Neural progenitor cell (in vitro differentiated cells): ENCODE data around the gene PRKCA. TPM values are rescaled to one million over a fixed set of nuclear protein-coding genes. Genes with fewer than 3 reads are reported as not detected.

Experiments used
- DNase-seq: peaks from one replicate; pipeline ENCODE4 v3.0.0-alpha.2; 2016; ENCODE audit warnings: low spot score
- H2AFZ ChIP-seq: fragments of 200-600 bp; sonication (generic); replicated peaks from 2 replicates; pipeline ENCODE4 v1.6.1; 2016; ENCODE audit warnings: antibody characterized with exemption
- H3F3A ChIP-seq: fragments of 200-600 bp; sonication (generic); 2 replicates; pipeline ENCODE4 v1.6.1; 2016; ENCODE audit warnings: antibody characterized with exemption, low read depth
- H3K27ac ChIP-seq: fragments of 200-600 bp; sonication (generic); 2 replicates; pipeline ENCODE4 v1.5.1; 2016; ENCODE audit warnings: mild to moderate bottlenecking
- H3K27me3 ChIP-seq: fragments of 200-600 bp; sonication (generic); 2 replicates; pipeline ENCODE4 v1.6.1; 2016; ENCODE audit warnings: mild to moderate bottlenecking, moderate library complexity
- H3K36me3 ChIP-seq: fragments of 200-600 bp; sonication (generic); 2 replicates; pipeline ENCODE4 v1.5.1; 2016
- H3K4me1 ChIP-seq: fragments of 200-600 bp; sonication (generic); 2 replicates; pipeline ENCODE4 v1.6.1; 2016; ENCODE audit warnings: mixed run types
- H3K4me2 ChIP-seq: fragments of 200-600 bp; sonication (generic); 2 replicates; pipeline ENCODE4 v1.6.1; 2016
- H3K4me3 ChIP-seq: fragments of 200-600 bp; sonication (generic); 2 replicates; pipeline ENCODE4 v1.5.1; 2016
- H3K79me2 ChIP-seq: fragments of 200-600 bp; sonication (generic); 2 replicates; pipeline ENCODE4 v1.6.1; 2016; ENCODE audit warnings: low read depth
- H3K9ac ChIP-seq: fragments of 200-600 bp; sonication (generic); 2 replicates; pipeline ENCODE4 v1.6.1; 2016
- H3K9me3 ChIP-seq: fragments of 200-600 bp; sonication (generic); 2 replicates; pipeline ENCODE4 v1.5.1; 2016; ENCODE audit warnings: low read depth
- H4K20me1 ChIP-seq: fragments of 200-600 bp; sonication (generic); 2 replicates; pipeline ENCODE4 v1.6.1; 2016; ENCODE audit warnings: low read depth
- H3K27ac Mint-ChIP-seq: 3 replicates; pipeline ENCODE4 v1.8.0; 2021; ENCODE audit warnings: mixed read lengths
- H3K27me3 Mint-ChIP-seq: 2 replicates; pipeline ENCODE4 v1.8.0; 2022; ENCODE audit warnings: low read depth, mild to moderate bottlenecking, inconsistent platforms, moderate library complexity, mixed read lengths; ENCODE audit not compliant: insufficient read depth
- H3K36me3 Mint-ChIP-seq: 3 replicates; pipeline ENCODE4 v1.8.0; 2021; ENCODE audit warnings: mixed read lengths
- H3K4me1 Mint-ChIP-seq: 3 replicates; pipeline ENCODE4 v1.8.0; 2021; ENCODE audit warnings: mixed read lengths
- H3K4me3 Mint-ChIP-seq: 3 replicates; pipeline ENCODE4 v1.8.0; 2021; ENCODE audit warnings: mild to moderate bottlenecking, moderate library complexity, mixed read lengths
- H3K9me3 Mint-ChIP-seq: 3 replicates; pipeline ENCODE4 v1.8.0; 2020; ENCODE audit warnings: mixed read lengths
- CTCF ChIP-seq: fragments of 200-600 bp; sonication (generic); IDR thresholded peaks from 2 replicates; pipeline ENCODE4 v1.5.1; 2017; ENCODE audit warnings: antibody characterized with exemption, mild to moderate bottlenecking
- EZH2 ChIP-seq: fragments of 200-600 bp; sonication (generic); IDR thresholded peaks from 2 replicates; pipeline ENCODE4 v1.6.1; 2017; ENCODE audit warnings: antibody characterized with exemption, mild to moderate bottlenecking, moderate library complexity
- EZH2phosphoT487 ChIP-seq: fragments of 200-600 bp; sonication (generic); IDR thresholded peaks from 2 replicates; pipeline ENCODE4 v1.6.1; 2017; ENCODE audit warnings: antibody characterized with exemption
- total RNA-seq: library from RNA; depleted of rRNA; stranded (reverse); fragments of >200 nt; gene quantifications from 2 replicates; pipeline ENCODE4 v1.2.3, GENCODE V29; 2015; ENCODE audit warnings: low replicate concordance

The PRKCA gene
- total RNA-seq, 1 donor from 2014 or later, result 2.1 TPM

DNA sequence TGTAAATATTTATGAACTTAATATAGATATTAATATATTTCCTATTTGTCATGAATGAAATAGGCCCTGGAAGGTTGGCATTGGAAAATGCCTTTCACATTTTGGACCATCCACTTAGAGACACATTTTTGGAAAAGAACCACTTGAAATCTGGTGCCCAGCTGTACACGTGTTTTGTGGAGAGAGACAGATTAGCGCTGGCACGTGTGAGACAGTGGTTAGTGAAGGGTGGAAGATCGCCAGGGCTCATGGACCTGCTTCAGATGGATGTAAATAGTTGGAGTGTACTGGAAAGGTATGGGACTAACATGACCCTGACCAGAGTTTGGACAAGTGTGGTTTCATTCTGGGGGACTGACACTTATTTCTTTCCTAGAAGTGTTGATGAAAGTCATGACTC, 222.9 kb downstream of the PRKCA start:
- H3K79me2 ChIP-seq, result no peaks in the 10 kb centered on the region
- H2AFZ ChIP-seq, result no peak overlapping the region
- H3K27ac ChIP-seq, result no peak overlapping the region
- H3K9me3 Mint-ChIP-seq, result peaks cover 2% of the 10 kb centered on the region
- no peak overlapping the region for H3K4me3 ChIP-seq
- H4K20me1 ChIP-seq, result no peaks in the 10 kb centered on the region
- no peak overlapping the region for H3K4me2 ChIP-seq
- TF ChIP-seq EZH2phosphoT487, result no peak
- no peak for TF ChIP-seq CTCF
- TF ChIP-seq EZH2, result no peak
- H3K27ac Mint-ChIP-seq, result no peak overlapping the region
- no peak overlapping the region for H3K4me3 Mint-ChIP-seq
- H3K36me3 Mint-ChIP-seq, result no peaks in the 10 kb centered on the region
- peaks cover 4% of the 10 kb centered on the region for H3K27me3 Mint-ChIP-seq
- peaks cover 19% of the 10 kb centered on the region for H3K4me1 ChIP-seq
- no peaks in the 10 kb centered on the region for H3K9me3 ChIP-seq
- H3K4me1 Mint-ChIP-seq, result peaks cover 19% of the 10 kb centered on the region
- H3F3A ChIP-seq, result peaks cover 13% of the 10 kb centered on the region
- no peak for DNase-seq
- H3K27me3 ChIP-seq, result no peaks in the 10 kb centered on the region
- H3K36me3 ChIP-seq, result no peaks in the 10 kb centered on the region
- no peak overlapping the region for H3K9ac ChIP-seq

- Histone ChIP-seq H3K9me3 (no peaks in the 10 kb centered on the region), H2AFZ (no peak overlapping the region), H3K4me1 (peaks cover 34% of the 10 kb centered on the region), H3K27me3 (no peaks in the 10 kb centered on the region), H3K4me3 (no peak overlapping the region), H3K9ac (no peak overlapping the region), H4K20me1 (no peaks in the 10 kb centered on the region), H3K4me2 (no peak overlapping the region), H3K79me2 (no peaks in the 10 kb centered on the region), H3F3A (peaks cover 13% of the 10 kb centered on the region), H3K27ac (no peak overlapping the region), H3K36me3 (no peaks in the 10 kb centered on the region)
- Mint-ChIP-seq H3K27ac (no peak overlapping the region), H3K4me1 (peaks cover 32% of the 10 kb centered on the region), H3K9me3 (peaks cover 2% of the 10 kb centered on the region), H3K4me3 (no peak overlapping the region), H3K27me3 (peaks cover 7% of the 10 kb centered on the region), H3K36me3 (no peaks in the 10 kb centered on the region)
- TF ChIP-seq CTCF, result no peak
- TF ChIP-seq EZH2phosphoT487, result no peak
- no peak for TF ChIP-seq EZH2
- no peak for DNase-seq
Observed at GRCh38 chr17:66526827-66527226, 224.4 kb downstream of the PRKCA start.

GRCh38 chr17:66527335-66527734, 224.9 kb downstream of the PRKCA start:
- H3K9ac ChIP-seq, result no peak overlapping the region
- no peaks in the 10 kb centered on the region for H4K20me1 ChIP-seq
- Mint-ChIP-seq H3K27ac (no peak overlapping the region), H3K4me1 (peaks cover 35% of the 10 kb centered on the region), H3K9me3 (peaks cover 2% of the 10 kb centered on the region), H3K4me3 (no peak overlapping the region), H3K36me3 (no peaks in the 10 kb centered on the region), H3K27me3 (peaks cover 3% of the 10 kb centered on the region)
- no peaks in the 10 kb centered on the region for H3K79me2 ChIP-seq
- no peaks in the 10 kb centered on the region for H3K36me3 ChIP-seq
- TF ChIP-seq CTCF, result no peak
- TF ChIP-seq EZH2phosphoT487, result peak; percentile 87
- H3K27me3 ChIP-seq, result no peaks in the 10 kb centered on the region
- no peaks in the 10 kb centered on the region for H3K9me3 ChIP-seq
- peaks cover 13% of the 10 kb centered on the region for H3F3A ChIP-seq
- peaks cover 37% of the 10 kb centered on the region for H3K4me1 ChIP-seq
- no peak overlapping the region for H3K27ac ChIP-seq
- H3K4me2 ChIP-seq, result no peak overlapping the region
- no peak overlapping the region for H2AFZ ChIP-seq
- no peak overlapping the region for H3K4me3 ChIP-seq
- DNase-seq, result peak; percentile 66
